NCI-H82 treated with DMSO at 0.1 percent for 48 hours (cell line): ENCODE data around the gene RARRES1.
A peak's percentile ranks its signal among the peaks of the same experiment; 100 is the strongest.

Source experiments
- DNase-seq: peaks from one replicate; lab custom pipeline; 2025; ENCODE audit not compliant: unreplicated experiment; lab: John Stamatoyannopoulos, UW

The RARRES1 gene

DNA sequence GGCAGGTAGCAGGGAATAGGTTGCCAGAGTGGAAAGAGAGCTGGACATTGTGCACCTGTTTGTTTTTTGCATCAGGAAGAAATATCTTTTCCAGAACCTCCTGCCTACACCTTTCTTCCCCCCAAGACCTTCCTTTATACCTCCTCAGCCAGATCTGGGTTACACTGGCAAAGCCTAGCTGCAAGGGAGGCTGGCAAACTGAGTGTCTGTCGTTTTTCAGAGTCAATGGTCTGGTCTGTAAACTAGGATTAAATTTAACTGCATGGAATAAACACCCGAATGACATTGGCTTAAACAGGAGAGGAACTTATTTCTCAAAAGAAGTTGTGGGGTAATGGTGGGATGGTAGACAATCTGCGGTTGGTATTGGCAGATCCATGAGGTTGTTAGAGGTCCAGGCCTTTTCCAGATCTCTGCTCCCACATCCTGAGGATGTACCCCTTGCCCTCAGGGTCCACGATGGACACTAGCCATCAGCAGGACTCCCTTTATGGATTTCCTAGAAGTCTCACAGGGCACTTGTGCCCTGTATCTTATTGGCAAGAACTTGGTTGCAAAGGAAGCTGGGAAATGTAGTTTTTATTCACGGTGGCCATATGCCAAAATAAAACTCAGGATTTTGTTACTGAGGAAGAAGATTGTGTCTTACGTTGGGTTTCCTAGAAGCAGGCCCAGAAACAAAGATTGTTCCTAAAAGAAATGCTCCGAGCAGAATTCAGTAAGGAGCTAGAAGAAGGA lies 3.2 kb upstream of the RARRES1 start:
- no peak for DNase-seq

DNA sequence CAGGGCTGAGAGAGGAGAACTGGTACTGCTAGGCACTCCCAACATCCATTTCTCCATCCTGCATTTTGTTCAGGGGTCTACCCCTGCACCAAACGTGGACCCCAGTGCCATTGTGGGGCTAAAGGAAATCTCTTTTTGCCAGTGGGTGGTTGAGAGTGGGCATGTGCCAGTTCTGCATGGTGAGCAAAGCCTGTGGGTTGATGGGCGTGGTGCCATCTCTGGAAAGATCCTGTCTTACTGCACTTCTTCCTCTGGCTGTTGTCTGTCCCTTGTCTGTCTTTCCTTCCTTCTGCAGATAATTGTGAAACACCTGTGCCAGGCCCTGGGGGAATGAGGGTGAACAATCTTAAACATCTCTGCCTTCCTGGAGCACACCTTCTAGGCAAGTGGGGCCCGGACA lies 1.4 kb upstream of the RARRES1 start:
- DNase-seq: no peak

DNA sequence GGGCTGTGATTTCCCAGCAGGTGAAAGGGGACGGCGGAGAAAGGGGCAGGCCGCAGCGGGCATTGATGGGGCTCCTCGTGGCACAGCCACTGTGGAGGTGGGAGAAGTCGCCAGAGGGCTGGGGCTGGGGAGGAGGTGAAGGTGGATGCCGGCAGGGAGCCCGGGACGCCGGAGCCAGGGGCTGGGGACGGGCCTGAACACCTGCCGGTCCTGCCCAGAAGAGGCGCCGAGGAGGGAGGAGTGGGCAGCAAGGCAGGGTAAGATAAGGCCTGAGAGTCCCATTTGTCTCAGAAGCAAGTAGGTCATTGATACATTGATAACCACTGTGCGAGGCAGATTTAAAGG lies 571 bp upstream of the RARRES1 start:
- no peak for DNase-seq

DNA sequence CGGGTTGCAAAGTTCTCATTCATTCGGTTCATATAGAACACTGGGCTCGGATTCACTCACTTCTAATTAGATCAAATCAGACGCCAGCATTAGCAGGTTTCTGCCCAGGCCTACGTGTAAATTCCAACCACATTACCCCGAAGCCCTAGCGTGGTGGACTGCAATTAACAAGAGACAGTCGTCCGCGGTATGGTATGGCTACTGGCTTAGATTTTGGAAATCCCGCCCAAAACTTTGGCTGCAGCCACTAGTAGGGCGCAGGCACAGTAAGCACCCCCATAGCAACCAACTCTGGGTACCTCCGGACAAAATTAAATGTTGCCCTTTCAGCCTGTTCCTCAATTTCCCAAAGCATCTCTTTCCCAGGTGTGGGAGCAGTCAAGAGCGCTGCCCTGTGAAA lies 771 bp downstream of the RARRES1 start:
- no peak for DNase-seq

DNA sequence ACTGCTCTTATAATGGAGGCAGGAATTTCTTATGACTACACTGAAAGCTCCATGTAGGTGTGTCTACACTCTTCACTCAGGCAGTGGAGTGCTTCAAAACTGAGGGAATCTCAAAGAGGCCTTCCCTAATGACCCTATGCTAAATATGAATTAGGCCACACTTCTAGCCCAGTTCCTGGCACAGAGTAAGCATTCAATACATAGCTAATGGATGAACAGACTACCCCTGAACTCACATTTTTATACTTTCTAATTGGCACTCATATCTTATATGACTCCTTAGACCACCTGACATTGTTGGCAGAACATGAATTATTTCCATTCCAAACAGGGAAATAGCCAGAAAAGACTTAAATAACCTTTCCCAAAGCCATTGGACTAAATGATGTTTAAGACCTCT lies 3.4 kb downstream of the RARRES1 start:
- DNase-seq: no peak

DNA sequence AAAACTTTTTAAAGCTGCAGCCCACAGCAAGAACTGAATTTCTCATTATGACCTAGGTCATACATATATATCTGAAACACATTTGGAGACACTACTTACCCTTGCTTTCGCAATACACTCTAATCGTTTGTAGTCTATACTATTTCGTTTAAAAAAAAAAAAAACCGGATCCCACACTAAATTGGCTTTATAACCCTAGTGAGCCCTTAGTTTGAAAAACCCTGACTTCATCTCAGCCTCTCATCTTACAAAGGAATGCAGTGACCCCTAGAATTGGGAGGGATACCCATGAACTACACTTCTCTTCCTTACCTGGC lies 4.2 kb downstream of the RARRES1 start:
- DNase-seq: no peak

DNA sequence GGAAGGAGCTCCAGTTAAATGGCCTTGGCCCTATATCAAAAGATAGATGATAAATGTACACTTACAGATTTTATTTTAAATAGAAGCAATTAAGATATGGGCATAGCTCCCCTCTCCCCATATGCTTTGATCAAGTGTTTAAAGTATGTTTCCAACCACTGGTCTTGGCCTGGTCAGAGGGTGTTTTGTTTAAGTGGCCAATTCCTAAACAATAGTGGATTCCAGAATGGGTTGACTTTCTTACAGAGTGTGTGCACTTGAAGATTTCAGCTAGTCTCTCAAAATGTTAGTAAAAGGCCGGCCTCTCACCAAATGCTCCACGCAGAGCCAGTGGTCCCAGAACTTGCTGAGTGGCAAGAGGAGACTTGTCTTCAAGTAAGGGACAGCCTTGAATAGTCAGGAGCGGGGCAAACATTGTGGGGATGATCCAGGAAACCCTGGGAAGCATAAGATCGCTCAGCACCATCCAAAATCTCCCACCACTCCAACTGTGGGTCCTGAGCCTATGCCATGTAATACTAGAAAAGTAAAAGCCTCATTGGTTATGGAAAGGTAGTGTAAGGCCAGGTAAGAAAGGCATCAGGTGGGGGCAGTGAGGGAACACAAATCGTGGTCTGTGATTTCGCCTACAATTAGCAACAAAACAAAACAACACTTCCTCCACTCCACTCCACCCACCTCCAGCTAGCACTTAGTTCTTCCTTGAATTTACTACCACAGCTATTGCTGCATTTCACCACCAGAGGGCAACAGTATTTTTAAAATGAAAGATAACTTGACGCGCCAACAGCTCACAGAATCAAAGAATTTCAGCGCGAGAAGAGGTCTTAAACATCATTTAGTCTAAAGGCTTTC lies 4.8 kb downstream of the RARRES1 start:
- DNase-seq: peak; percentile 14

DNA sequence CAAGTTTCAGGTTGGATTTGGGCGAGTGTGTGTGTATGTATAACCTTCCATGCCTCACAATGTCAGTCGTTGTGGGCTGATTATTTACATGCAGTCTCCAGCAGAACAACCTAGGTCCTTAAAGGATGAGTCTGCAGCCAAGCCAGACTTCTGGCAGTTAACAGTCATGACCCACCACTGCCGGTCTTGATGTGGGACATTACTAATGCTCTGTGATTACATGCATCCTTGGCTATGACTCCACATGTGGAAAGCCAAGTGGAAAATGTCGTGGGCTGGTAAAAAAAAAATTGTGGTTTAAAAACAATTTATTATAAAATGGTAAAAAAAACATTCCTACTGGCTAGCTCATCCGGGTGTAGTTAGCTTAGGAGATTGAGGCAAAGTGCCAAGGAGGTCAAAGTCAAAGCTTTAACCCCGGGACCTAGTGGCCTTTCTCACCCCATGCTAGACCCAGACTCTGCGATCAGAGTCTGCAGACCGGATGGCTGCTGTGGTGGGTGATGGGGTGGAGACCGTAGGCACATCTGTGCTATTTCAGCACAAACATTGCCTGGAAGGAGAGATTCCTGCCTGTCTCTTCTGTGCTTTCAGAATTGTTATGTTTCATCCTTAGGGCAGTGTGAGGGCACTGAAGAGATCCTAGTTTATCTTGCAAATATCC lies 6.8 kb downstream of the RARRES1 start:
- DNase-seq: no peak

DNA sequence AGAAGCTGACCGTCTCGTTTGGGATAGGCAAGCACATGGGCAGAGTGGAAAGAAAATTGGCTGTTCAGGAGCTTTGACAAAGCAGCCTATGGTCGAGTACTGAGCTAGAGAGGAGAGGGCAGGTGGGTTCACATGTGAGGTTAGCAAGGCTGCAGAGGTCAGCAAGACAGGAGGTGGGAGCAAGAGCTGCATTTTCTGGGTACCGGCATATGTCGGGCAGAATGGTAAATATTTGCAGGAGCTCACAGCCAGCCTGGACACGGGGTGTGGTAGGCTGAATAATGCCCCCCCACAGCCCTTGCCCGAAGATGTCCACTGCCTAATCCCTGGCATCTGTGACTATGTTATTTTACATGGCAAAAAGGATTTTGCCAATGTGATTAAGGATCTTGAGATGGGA lies 8.3 kb downstream of the RARRES1 start:
- no peak for DNase-seq

DNA sequence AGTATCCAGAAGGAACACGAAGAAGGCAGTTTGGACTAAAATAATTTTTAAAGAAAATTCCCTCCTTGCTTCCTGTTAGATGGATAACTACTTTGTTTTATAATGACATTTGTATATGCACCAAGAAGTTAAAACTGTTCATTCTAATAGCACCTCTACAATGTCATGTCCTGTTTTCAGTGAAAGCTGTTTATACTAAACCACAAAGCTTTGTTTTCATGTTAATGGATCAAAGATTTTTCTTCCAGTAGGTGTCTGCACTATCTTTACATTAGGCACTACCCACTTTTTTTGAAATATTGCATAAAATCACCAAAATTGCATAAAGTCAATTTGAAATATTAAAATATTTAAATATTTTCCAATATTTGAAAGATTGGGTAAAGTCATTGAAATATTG lies 10.1 kb downstream of the RARRES1 start:
- DNase-seq: no peak

DNA sequence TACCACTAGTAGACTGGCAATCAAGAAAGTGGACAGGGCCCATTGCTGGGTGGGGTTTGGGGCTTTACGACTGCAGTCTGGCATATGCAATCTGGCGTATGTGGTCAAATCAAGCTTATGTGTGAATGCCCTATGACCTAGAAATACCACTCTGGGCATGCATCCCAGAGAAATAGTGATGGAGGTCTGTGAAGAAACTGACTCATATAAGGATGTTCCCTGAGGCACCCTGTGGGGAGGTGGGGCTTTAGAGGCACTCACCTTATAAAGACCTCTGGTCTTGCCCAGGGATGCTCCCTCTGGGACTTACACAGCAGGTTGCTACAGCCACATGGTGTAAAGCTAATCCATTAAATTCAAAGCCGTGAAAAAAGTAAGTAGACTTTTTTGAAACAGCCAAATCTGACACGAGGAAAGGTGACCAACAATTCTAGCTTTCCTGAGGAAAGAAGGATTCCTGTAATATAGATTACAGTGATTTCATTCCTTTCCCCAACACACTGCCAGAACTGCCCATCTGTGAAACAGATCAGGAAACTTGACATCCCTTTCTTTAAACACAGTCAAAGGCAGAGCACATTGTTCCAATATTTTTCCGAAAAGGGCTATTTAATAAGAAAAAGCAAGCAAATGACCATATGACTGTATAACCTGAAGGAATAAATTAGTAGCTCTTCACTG lies 13.6 kb downstream of the RARRES1 start:
- DNase-seq: no peak

DNA sequence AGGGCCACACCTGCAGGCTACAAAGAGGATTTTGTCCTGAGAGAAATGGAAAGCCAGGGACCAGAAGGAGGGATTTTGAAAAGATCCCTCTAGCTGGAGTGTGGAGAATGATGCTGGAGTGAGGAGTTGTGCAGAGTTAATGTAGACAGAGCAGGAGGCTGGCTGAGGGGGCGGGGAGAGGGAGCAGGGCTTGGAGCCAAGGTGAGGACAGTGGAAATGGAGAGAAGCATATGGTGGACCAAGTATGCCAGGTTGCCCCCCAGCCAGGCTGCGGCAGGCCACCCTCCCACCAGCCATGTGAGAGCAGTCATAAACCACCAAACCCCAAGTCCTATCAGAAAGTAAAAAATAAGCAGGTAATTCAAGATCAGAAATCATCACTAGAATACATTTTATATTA lies 14.7 kb downstream of the RARRES1 start:
- no peak for DNase-seq

DNA sequence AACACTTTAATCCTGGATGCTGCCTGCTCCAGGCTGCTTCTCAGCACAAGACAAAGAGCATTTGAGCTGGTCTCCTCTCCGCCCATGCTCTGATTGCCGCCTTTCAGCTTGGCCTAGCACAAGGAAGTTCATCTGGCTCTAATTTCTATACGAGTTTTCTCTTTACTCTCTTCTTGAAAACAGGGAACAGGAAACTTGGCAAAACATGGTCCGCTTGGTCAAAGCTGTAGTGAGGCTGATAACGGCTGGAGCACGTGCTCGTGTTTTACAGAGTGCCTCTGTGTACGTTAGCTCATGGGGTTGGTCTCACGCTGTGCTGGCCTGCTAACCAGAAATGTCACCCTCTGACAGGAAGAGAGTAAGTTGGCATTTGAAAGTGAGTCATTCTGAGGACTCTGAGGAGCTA lies 19.2 kb downstream of the RARRES1 start:
- no peak for DNase-seq

DNA sequence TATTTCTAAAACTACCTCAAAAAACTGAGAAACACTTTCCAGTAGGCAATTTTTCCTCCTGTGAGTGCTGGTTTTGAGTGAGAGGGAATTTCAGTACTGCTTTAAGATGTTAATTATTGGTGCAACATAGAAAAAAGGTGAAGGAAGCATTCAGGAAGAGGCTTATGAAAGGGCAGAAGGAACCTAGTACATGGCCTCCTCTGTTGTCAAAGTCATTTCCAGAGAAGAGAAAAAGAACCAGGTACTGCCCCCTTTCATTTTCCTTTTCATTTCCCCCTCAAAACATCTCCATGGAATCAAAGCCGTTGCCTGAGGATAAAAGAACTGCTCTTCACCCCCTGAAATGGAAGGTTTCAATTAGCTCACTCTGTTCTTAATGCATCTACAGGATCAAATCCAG lies 19.8 kb downstream of the RARRES1 start:
- no peak for DNase-seq

DNA sequence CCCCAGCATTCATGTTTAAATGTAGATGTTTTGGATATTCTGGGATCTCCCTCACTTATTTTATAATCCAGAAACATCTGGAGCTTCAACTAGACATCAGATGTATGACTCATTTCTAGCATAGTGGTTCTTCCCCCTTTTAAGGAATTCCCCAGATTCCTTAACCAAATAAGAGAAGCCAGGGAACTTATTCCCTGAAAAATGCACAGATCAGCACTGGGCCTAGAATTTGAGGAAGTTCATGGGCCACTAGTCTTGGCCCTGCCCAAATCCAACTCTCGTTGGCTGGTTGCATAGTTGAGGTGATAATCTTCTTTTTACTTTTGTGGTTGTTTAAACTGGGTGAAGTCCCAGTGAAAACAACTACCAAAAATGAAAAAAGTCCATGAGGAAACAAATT lies 20.4 kb downstream of the RARRES1 start:
- DNase-seq: no peak

DNA sequence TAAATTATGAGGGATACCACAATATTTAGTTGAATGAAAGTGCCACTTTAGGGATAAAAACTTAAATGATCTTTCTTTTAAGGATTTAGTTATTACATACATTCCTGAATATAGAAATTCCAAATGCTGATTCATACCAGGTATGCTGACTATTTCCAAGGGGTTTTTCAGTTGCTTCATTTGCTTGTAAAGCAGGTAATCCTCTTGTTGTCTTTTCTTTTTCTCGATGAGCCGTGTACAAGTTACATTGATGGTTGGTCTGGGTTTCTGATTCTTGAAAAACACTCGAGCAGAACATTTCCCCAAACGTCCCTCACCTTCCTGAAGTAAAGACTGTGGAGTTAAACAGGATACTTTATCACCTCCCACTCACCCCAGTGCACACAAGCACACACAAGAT lies 21.7 kb downstream of the RARRES1 start:
- no peak for DNase-seq

DNA sequence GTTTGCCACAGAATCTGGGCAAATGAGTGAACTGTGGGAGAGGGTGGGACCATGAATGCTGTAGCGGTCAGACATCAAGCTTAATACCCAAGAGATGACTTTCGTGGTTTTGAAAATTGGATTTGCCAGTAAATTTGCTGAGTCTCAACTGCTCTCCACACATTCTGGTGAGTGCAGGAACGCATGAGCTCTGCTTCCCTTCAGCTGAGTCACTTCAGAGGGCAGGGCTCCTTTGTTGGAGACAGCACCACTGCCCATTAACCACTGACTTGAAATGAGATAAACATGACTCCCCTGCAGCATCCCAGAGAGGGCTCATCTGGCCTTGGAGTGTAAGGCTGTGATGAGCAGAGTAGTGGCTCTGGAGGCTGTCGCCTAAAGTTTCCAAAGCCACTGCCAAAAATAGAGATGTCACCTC lies 22.6 kb downstream of the RARRES1 start:
- DNase-seq: no peak

DNA sequence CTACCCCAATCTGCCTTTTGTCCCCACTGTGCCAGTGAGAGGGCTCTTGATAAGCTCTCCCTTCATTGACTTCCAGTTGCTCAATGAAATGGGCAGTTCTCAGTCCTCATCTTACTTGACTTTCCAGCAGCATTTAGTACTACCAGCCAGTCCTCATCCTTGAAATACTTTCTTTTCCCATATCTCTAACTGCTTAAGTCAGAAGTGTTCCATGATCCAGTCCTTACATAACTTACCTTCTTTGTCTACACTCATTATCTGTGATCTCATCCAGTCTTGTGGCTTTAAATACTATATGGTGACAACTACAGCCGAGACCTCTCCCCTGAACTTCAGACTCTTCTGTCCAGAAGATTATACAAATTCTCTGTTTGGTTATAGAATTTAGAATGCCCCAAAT lies 28.7 kb downstream of the RARRES1 start:
- DNase-seq: no peak

DNA sequence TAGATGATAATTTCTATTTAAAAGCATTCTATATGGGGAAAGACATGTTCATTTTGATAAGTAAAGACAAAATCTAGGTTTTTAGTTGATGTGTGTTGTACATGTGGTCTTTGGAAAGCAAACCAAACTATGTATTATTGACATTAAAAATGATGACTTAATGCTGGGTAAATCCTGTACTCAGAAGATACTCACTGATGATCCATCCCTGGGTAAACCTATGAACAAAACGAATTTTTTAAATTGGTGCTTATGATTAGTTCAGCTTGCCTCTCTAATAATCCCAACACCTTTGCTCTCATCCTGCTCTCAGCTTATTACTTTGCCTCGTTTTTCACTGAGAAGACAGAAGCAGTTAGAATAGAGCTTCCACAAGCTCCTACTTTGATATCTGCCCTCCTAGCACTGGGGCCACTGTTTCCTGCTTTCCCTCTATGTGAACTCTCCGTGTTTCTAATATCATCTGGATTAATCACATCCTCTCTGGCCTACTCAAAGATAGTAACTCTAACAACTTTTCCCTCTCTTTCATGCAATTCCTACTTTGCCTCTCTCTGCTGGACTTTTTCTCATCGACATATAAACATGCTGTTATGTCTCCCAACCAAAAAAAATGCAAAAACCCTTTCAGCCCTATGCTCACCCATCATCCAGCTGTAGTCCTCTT lies 29.3 kb downstream of the RARRES1 start:
- no peak for DNase-seq

DNA sequence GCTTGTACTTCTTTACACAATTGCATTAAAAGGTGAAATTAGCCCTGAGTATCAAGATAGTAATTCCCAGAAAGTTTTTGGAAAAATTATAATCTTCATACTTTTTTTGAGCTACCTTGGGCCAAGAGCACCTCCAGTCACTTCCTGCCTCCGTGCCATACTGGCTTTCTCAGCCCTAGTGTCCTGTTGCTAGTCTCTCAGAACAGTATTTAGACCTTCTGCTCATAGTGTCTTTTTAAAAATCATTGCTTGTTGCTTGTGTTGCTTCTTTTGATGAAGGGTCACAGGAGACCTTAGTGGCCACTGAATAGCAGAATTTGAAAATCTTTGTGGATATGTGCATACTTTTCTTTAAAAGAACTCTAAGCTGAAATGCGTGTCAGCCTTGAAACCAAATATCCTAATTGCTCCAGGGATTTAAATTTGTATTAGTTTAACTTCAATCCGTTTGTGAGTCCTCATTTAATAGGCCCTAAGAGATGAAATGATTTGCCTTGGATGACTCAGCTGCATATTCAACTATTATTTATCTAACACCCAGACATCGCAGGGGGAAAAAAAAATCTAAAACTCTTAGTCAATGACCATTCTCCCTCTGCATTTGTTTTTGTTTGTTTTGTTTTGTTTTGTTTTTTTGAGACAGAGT lies 30.7 kb downstream of the RARRES1 start:
- DNase-seq: no peak

DNA sequence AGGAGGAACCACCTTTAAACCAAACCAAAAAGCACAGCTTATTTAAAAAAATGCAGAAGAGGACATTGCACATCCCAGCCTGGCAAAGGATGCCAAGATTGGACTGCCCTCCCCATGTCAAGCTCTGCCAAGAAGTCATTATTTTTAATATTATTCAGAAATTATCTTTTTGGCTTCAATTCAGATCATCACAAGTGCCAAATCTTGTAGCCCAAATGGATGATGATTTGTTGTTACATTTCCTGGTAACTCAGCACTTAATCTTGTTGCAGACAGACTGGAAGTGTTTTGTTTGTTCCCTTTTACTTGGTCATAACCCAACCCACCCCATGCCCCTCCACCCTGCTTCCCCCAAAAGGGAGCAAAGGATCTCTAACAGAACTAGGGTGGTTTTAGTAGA lies 31.7 kb downstream of the RARRES1 start:
- DNase-seq: no peak
